Stimulated activated CD4-positive, alpha-beta T cell treated with anti-CD3 and anti-CD28 coated beads, Interleukin-15, amount 100 ng/mL, for 48 hours (primary cell): Measurements from ENCODE around the gene APOO.
"Not testable (repeated sequence)": the region's sequence is repeated elsewhere in the genome, so short reads cannot be mapped to it uniquely, and the experiment has no call there.

Experiments used
- DNase-seq, 2 donors: peaks; one replicate each; pipeline ENCODE4 v3.0.0-alpha.2; 2020; ENCODE audit warnings: low read depth in 2 of 2

Gene APOO

GRCh38 chrX:23904096-23904495, 3.6 kb downstream of the APOO start:
- DNase-seq: no peak

- DNase-seq: no peak
These were observed 5.3 kb downstream of the APOO start for GRCh38 chrX:23902419-23902818.

GRCh38 chrX:23901805-23902204, 5.9 kb downstream of the APOO start:
- peak in 1 of 2 donors; percentile 14 for DNase-seq

- no peak for DNase-seq
These were observed 6.7 kb downstream of the APOO start for GRCh38 chrX:23901060-23901459.

- no peak for DNase-seq
These were observed 7.4 kb downstream of the APOO start for GRCh38 chrX:23900220-23900797.

- DNase-seq: no peak
These were observed 9.3 kb downstream of the APOO start for GRCh38 chrX:23898412-23898959.

- no peak for DNase-seq
These were observed 10.8 kb downstream of the APOO start for GRCh38 chrX:23896981-23897380.

- not testable (repeated sequence) for DNase-seq
These were observed 11.2 kb downstream of the APOO start for GRCh38 chrX:23896539-23896938.

GRCh38 chrX:23894993-23895392, 12.7 kb downstream of the APOO start:
- not testable (repeated sequence) for DNase-seq

- no peak for DNase-seq
These were observed 16.8 kb downstream of the APOO start for GRCh38 chrX:23890933-23891332.

- DNase-seq: no peak
These were observed 18.7 kb downstream of the APOO start for GRCh38 chrX:23888887-23889501.

- no peak for DNase-seq
These were observed 19.8 kb downstream of the APOO start for GRCh38 chrX:23887918-23888317.

- DNase-seq: no peak
These were observed 20.3 kb downstream of the APOO start for GRCh38 chrX:23887451-23887850.

GRCh38 chrX:23885803-23886202, 21.9 kb downstream of the APOO start:
- DNase-seq: no peak

GRCh38 chrX:23884427-23885024, 23.2 kb downstream of the APOO start:
- DNase-seq: no peak

- no peak for DNase-seq
These were observed 23.9 kb downstream of the APOO start for GRCh38 chrX:23883737-23884354.

GRCh38 chrX:23879380-23880090, 28.2 kb downstream of the APOO start:
- no peak for DNase-seq

- no peak for DNase-seq
These were observed 35.7 kb downstream of the APOO start for GRCh38 chrX:23871905-23872546.

GRCh38 chrX:23870041-23870440, 37.7 kb downstream of the APOO start:
- no peak for DNase-seq

- DNase-seq: no peak
These were observed 42.9 kb downstream of the APOO start for GRCh38 chrX:23864742-23865326.

- DNase-seq: not testable (repeated sequence)
These were observed 45.8 kb downstream of the APOO start for GRCh38 chrX:23861952-23862351.
